NCI-H460 (cell line): ENCODE results near the gene FZD2. TPM values are rescaled to one million over a fixed set of nuclear protein-coding genes. Genes with fewer than 3 reads are reported as not detected.
"Not testable (repeated sequence)": the region's sequence is repeated elsewhere in the genome, so short reads cannot be mapped to it uniquely, and the experiment has no call there.

ENCODE experiments used
- DNase-seq: peaks from one replicate; pipeline ENCODE4 v3.0.0-alpha.2; 2016; ENCODE audit warnings: low read depth; ENCODE audit errors: extremely low read depth
- total RNA-seq: library from RNA; depleted of rRNA; stranded (reverse); fragments of >200 nt; shearing (Covaris generic); gene quantifications from 2 replicates; pipeline ENCODE4 v1.2.3, GENCODE V29; 2014

Gene FZD2
- total RNA-seq, 1 experiment from 2014 or later = 1.7 TPM

DNA sequence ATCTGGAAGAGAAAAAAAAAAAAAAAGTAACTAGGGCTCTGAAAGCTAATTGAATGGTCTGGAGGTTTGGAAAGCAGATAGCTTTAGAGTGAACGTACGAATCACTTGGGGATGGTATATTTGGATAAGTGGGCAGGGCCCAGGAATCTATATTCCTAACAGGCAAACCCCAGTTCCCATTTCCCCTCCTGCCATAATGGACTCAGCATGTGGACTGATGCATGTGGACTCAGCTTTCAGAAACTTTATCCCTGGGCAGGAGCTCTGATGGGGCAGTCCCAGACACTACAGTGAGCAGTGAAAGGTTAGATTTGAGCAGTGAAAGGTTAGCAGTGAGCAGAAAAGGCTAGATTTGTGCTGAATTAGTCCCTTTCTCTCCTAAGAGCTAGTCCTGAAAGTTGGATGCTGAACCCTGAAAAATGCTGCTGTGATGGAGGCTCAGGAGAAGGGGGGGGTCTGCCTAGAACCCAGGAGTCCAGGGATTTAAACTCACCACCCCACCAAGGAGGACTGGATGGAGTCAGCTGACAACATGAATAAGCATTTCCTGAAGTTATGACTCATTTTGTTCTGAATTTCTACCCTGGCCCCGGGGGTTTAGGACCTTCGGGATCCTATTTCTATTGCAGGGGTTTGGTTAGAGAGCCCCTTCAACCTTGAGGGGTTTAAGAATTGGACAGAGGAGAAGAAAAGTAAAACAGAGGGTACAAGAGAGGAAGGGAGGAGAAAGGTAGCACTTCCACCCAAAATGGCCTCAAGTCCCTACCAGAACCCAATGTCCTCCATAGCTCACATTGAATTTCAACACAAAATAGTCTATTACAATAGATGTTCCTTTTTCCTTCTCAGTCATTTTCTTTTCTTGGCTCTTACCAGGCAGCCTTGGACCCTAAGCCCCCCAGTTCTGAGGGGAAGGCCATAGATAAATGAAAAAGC lies 10.3 kb upstream of the FZD2 start:
- no peak for DNase-seq

GRCh38 chr17:44547625-44548267 lies 9.5 kb upstream of the FZD2 start:
- no peak for DNase-seq

- no peak for DNase-seq
Observed at GRCh38 chr17:44548376-44549230, 8.7 kb upstream of the FZD2 start.

DNA sequence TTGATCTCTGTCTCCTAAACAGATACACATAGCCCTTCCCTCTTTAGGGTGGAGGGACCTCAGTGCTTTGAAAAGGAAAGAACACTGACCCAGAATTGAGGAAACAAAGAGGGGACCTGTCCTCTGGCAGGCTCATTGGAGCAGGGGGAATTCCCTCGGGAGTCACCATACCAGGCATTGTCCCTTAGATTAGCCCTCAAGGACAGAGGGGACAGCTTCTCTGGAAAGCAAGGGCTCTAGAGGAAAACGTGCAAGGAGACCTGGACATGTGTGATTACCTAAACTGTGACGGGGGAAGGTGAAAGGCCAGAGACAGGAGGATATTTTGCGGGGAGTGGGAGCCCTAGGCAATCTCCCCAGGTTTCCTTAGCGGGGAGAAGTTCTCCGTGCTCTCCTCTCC lies 7.6 kb upstream of the FZD2 start:
- no peak for DNase-seq

DNA sequence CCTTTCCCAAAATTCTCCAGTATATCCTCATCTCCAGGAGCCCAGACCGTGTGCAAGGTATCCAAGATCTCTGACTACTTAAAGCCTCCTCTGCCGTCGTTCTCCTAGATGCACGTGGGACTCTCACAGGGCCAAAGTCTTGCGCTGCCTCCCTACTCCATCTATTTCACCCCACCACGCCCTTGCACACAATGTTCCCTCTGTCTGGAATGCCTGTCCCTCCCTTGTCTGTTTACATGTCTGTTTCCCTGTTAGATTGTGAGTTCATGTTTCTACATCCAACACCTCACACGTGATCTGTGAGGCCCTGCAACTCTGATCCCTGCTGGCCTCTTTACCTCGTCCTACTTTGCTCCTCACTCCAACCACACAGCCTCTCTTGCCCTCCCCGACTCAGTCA lies 4.9 kb upstream of the FZD2 start:
- DNase-seq = no peak

GRCh38 chr17:44555099-44555498 lies 2.2 kb upstream of the FZD2 start:
- DNase-seq = no peak

DNA sequence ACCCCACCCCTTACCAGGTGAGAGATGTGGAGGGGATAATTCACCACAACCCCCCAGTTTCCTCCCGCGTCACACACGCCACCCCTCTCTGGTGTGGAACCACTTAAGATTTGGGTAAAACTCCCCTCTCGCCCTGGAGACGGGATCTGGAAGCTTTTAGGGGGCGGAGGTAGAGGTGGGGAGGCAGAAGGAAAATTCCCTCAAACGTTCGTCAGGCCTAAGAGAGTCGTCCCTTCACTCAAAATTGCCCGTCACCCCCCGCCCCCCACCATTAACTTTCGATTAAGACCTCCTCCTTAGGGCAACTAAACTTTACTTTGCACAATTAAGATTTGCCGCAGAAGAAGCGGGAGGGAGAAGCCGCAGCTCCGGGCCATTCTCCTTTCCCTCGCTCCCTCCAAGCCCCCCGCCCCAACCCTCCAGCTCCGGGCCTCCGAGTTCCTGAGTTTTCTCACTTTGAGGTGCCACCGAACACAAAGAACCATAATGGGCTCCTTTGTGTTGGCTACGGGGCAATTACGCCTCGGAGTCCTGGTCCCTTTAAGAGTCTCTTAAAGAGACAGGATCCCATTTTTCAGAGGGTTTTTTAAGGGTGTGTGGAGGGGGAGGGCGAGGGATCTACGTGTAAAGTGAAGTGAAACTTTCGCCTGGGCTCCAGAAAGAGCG lies 985 bp upstream of the FZD2 start:
- no peak for DNase-seq

DNA sequence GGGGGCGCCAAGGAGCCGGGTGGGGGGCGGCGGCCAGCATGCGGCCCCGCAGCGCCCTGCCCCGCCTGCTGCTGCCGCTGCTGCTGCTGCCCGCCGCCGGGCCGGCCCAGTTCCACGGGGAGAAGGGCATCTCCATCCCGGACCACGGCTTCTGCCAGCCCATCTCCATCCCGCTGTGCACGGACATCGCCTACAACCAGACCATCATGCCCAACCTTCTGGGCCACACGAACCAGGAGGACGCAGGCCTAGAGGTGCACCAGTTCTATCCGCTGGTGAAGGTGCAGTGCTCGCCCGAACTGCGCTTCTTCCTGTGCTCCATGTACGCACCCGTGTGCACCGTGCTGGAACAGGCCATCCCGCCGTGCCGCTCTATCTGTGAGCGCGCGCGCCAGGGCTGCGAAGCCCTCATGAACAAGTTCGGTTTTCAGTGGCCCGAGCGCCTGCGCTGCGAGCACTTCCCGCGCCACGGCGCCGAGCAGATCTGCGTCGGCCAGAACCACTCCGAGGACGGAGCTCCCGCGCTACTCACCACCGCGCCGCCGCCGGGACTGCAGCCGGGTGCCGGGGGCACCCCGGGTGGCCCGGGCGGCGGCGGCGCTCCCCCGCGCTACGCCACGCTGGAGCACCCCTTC lies 484 bp downstream of the FZD2 start:
- DNase-seq = no peak

DNA sequence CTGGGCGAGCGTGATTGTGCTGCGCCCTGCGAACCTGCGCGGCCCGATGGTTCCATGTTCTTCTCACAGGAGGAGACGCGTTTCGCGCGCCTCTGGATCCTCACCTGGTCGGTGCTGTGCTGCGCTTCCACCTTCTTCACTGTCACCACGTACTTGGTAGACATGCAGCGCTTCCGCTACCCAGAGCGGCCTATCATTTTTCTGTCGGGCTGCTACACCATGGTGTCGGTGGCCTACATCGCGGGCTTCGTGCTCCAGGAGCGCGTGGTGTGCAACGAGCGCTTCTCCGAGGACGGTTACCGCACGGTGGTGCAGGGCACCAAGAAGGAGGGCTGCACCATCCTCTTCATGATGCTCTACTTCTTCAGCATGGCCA lies 1.0 kb downstream of the FZD2 start:
- DNase-seq = no peak

- DNase-seq = no peak
Observed at GRCh38 chr17:44558710-44559633, 1.7 kb downstream of the FZD2 start.

DNA sequence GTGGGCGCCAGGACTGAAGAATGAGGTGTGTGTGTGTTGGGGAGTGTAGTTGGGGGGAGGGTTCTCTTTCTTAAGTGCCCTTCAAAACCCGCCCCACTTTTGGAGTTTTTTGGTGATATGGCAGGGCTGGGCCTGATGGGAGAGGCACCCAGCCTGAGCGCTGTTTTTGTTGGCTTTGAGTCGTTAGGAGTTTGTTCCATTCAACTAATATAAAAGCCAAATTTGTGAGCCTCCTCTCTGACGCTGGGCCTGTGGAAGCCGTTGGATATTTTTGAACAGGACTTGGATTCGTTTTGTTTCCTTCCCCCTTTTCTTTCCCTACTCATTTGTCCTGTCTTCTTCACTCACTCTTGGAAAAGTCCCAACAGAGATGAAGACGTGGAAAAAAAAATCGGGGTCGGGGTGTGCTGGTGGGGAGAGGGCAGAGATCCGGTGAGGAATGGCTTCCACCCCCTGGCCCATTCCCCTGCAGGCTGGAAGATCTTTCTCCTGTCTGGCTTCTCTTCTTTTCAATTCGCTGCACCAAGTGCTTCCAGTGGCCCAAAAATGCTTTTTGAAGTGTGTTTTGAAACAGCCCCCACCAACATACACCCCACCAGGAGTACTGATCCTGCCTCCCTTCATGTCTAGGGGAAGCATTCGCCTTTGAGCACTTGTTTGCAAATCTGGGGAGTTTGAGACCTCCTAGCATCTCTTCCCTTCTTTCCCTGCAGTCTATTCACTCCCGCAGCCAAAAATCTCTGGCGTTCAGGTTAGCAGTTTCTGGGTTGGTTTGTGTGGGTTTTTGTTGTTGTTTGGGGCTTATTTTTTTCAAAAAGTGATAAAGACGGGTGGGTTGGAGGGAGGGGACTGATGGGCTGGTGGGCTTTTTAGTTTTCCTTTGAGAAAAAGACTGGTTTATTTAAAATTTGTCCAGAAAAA lies 2.6 kb downstream of the FZD2 start:
- DNase-seq = no peak

GRCh38 chr17:44561237-44561623 lies 3.9 kb downstream of the FZD2 start:
- no peak for DNase-seq

- no peak for DNase-seq
Observed at GRCh38 chr17:44564429-44564828, 7.1 kb downstream of the FZD2 start.

DNA sequence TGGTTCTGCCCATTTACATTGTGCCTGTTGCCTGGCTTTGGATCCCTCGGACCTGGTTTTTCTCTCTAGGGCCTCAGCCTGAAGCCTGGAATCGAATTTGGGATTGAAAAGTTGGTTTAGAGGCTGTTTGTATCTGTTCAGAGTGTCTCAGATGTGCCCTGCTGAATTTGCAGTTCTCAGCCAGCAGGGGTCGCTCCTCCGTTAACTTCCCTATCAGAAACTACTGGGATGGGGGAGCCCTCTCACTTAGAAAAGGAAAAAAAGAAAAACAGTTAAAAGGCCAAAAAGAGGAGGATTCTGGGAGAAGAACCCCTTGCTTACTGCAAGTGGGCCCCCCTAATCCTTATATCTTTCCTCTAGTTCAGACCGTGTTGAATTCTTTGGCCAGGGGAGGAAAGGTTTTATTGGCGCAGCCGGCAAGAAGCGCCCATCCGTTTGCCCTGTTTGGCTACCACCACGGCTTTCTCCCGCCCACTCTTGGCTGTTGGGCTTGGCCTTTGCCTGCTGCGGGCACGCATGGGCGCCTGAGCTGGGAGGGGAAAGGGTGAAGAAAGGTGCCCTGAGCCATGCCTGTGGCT lies 8.7 kb downstream of the FZD2 start:
- no peak for DNase-seq

DNA sequence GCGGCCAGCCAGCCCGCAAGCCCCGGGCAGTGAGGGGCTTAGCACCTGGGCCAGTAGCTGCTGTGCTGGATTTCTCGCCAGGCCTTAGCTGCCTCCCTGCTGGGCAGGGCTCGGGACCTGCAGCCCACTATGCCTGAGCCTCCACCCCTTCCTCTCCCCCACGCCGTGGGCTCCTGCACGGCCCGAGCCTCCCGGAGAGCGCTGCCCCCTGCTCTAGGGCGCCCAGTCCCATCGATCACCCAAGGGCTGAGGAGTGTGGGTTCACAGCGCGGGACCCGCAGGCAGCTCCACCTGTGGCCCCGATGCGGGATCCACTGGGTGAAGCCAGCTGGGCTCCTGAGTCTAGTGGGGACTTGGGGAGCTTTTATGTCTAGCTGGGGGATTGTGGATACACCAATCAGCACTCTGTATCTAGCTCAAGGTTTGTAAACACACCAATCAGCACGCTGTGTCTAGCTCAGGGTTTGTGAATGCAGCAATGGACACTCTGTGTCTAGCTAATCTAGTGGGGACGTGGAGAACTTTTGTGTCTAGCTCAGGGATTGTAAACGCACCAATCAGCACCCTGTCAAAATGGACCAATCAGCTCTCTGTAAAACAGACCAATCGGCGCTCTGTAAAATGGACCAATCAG lies 11.1 kb downstream of the FZD2 start:
- DNase-seq = not testable (repeated sequence)

- no peak for DNase-seq
Observed at GRCh38 chr17:44568945-44569858, 11.9 kb downstream of the FZD2 start.
